Natural killer cell (primary cell): ENCODE results near the gene PAXIP1. TPM values are rescaled to one million over a fixed set of nuclear protein-coding genes. Genes with fewer than 3 reads are reported as not detected.

Source experiments
- ATAC-seq, 3 donors: fragments of 150-1000 bp in 2 of 3; fragments of 200-7000 bp in 1 of 3; cut with Tn5 transposase; 1 replicate in 1 of 3; 2 replicates in 2 of 3; pipeline ENCODE4 v1.10.0; 2021; ENCODE audit warnings: mild to moderate bottlenecking in 2 of 3, moderate library complexity in 2 of 3
- DNase-seq, 2 donors: peaks; one replicate each; pipeline versions ENCODE4 v3.0.0 to v3.0.0-alpha.2; 2013 to 2021; ENCODE audit warnings: mixed read lengths in 1 of 2
- H3K27ac ChIP-seq: one replicate; pipeline ENCODE4 v1.5.1; 2013; ENCODE audit warnings: mild to moderate bottlenecking, low read length
- H3K27me3 ChIP-seq: one replicate; pipeline ENCODE4 v1.6.1; 2013; ENCODE audit warnings: low read length; ENCODE audit not compliant: control insufficient read depth, insufficient read depth
- H3K36me3 ChIP-seq: one replicate; pipeline ENCODE4 v1.6.1; 2013; ENCODE audit warnings: low read length; ENCODE audit not compliant: control insufficient read depth, insufficient read depth
- H3K4me1 ChIP-seq: one replicate; pipeline ENCODE4 v1.6.1; 2013; ENCODE audit warnings: low read length; ENCODE audit not compliant: control insufficient read depth, insufficient read depth
- H3K4me3 ChIP-seq: one replicate; pipeline ENCODE4 v1.5.1; 2013; ENCODE audit warnings: low read length
- H3K9me3 ChIP-seq: one replicate; pipeline ENCODE4 v1.6.1; 2013; ENCODE audit warnings: low read length; ENCODE audit not compliant: control insufficient read depth, insufficient read depth
- H3K27ac Mint-ChIP-seq, 2 donors: one replicate each; pipeline ENCODE4 v1.8.0; 2022; ENCODE audit warnings: mild to moderate bottlenecking in 2 of 2, mixed read lengths in 2 of 2, moderate library complexity in 1 of 2
- H3K27me3 Mint-ChIP-seq, 2 donors: one replicate each; pipeline ENCODE4 v1.8.0; 2022; ENCODE audit warnings: low read depth in 2 of 2, mixed read lengths in 2 of 2
- H3K36me3 Mint-ChIP-seq: one replicate; pipeline ENCODE4 v1.8.0; 2022; ENCODE audit warnings: mixed read lengths
- H3K4me1 Mint-ChIP-seq, 2 donors: one replicate each; pipeline ENCODE4 v1.8.0; 2022; ENCODE audit warnings: mixed read lengths in 2 of 2
- H3K4me3 Mint-ChIP-seq: one replicate; pipeline ENCODE4 v1.8.0; 2022; ENCODE audit warnings: mild to moderate bottlenecking, moderate library complexity, mixed read lengths
- H3K9me3 Mint-ChIP-seq, 2 donors: one replicate each; pipeline ENCODE4 v1.8.0; 2022; ENCODE audit warnings: mixed read lengths in 2 of 2
- WGBS: methylation state at CpG from one replicate; pipeline ENCODE4 v1.1.7; 2013; ENCODE audit warnings: missing lambda C conversion rate; ENCODE audit not compliant: insufficient coverage; 5-methylcytosine and 5-hydroxymethylcytosine counted together
- intact Hi-C: fragments of 100-400 bp; cut with micrococcal nuclease; formaldehyde crosslinking; loops from one replicate; pipeline ENCODE4 v1.14.2; 2022
- total RNA-seq, 4 donors: library from RNA; stranded (reverse); fragments of 120-200 nt in 1 of 4; gene quantifications; one replicate each; pipeline versions ENCODE4 v1.2.3 to v1.2.4, GENCODE V29; 2013 to 2022
- TF ChIP-seq, protein P1 (sequence below): fragments of 200-600 bp; IDR thresholded peaks from one replicate; pipeline ENCODE4 v1.8.0; 2022; ENCODE audit warnings: antibody characterized with exemption

PAXIP1 gene
- total RNA-seq, 3 donors from 2014 or later (not counting 1 experiment from before 2014, with no cell fraction given) = 8.7 to 13.8 (median 11.2) TPM

- intact Hi-C loops = no loop called here
- Mint-ChIP-seq H3K4me3 (no peak overlapping the region), H3K9me3 (no peaks in the 10 kb centered on the region), H3K27me3 (no peaks in the 10 kb centered on the region), H3K27ac (no peak overlapping the region), H3K36me3 (peaks cover 8% of the 10 kb centered on the region), H3K4me1 (peaks cover 24 to 36% of the 10 kb centered on the region in 2 donors)
- TF ChIP-seq, protein P1, sequence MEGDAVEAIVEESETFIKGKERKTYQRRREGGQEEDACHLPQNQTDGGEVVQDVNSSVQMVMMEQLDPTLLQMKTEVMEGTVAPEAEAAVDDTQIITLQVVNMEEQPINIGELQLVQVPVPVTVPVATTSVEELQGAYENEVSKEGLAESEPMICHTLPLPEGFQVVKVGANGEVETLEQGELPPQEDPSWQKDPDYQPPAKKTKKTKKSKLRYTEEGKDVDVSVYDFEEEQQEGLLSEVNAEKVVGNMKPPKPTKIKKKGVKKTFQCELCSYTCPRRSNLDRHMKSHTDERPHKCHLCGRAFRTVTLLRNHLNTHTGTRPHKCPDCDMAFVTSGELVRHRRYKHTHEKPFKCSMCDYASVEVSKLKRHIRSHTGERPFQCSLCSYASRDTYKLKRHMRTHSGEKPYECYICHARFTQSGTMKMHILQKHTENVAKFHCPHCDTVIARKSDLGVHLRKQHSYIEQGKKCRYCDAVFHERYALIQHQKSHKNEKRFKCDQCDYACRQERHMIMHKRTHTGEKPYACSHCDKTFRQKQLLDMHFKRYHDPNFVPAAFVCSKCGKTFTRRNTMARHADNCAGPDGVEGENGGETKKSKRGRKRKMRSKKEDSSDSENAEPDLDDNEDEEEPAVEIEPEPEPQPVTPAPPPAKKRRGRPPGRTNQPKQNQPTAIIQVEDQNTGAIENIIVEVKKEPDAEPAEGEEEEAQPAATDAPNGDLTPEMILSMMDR = no peak
- Histone ChIP-seq H3K4me3 (no peak overlapping the region), H3K9me3 (peaks cover 11% of the 10 kb centered on the region), H3K27ac (no peak overlapping the region), H3K27me3 (no peaks in the 10 kb centered on the region), H3K4me1 (peaks cover 13% of the 10 kb centered on the region), H3K36me3 (no peaks in the 10 kb centered on the region)
- ATAC-seq = no peak
- WGBS = 96% methylated on average over 2 of the region's 2 CpGs
- DNase-seq = no peak
Measured at GRCh38 chr7:154931906-154932305, 71.0 kb downstream of the PAXIP1 start.

DNA sequence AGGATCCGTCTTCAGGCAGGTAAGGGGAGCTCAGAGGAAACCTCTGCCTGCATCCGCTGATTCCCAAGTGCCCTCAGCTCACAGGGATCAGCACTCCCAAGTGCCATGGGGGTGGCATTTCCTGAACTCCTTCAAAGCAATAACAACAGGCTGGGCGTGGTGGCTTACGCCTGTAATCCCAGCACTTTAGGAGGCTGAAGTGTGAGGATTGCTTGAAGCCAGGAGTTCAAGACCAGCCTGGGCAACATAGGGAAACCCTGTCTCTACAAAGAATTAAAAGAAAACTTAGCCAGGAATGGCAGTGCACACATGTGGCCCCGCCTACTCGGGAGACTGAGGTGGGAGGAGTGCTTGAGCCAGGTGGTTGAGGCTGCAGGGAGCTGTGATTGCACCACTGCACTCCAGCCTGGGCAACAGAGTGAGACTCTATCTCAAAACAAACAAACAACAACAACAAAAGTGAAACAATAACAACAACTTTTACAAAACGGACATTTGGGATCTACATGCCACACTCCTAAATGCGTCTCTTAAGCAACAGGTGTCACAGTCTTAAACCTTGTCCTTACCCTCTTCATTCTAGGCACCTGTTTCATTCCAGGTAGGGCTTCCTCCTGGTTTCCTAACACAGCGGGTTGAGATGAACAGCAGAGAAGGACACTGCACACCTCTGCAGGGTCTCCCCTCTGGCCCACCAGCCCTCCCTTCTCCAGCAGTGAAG is 73.8 kb downstream of the PAXIP1 start:
- H3K4me1 Mint-ChIP-seq = peaks cover 24 to 33% of the 10 kb centered on the region in 2 donors
- H3K9me3 Mint-ChIP-seq = no peaks in the 10 kb centered on the region
- ATAC-seq = no peak
- H3K27me3 ChIP-seq = no peaks in the 10 kb centered on the region
- H3K36me3 ChIP-seq = no peaks in the 10 kb centered on the region
- peak overlapping the region; percentile 89 for H3K27ac ChIP-seq
- 57% methylated on average over 9 of the region's 9 CpGs for WGBS
- H3K27ac Mint-ChIP-seq = peak overlapping the region; percentile 99
- peaks cover 5% of the 10 kb centered on the region for H3K9me3 ChIP-seq
- peaks cover 0 to 5% of the 10 kb centered on the region in 2 donors for H3K27me3 Mint-ChIP-seq
- peak overlapping the region; percentile 55 for H3K4me3 ChIP-seq
- intact Hi-C loops = loop anchor here (5.0 kb wide), 1 partner anchor 263 kb away; no protein-coding TSS in a partner anchor
- no peak for DNase-seq
- no peaks in the 10 kb centered on the region for H3K36me3 Mint-ChIP-seq
- H3K4me1 ChIP-seq = peaks cover 13% of the 10 kb centered on the region
- TF ChIP-seq, protein P1 = no peak
- H3K4me3 Mint-ChIP-seq = peak overlapping the region; percentile 99

DNA sequence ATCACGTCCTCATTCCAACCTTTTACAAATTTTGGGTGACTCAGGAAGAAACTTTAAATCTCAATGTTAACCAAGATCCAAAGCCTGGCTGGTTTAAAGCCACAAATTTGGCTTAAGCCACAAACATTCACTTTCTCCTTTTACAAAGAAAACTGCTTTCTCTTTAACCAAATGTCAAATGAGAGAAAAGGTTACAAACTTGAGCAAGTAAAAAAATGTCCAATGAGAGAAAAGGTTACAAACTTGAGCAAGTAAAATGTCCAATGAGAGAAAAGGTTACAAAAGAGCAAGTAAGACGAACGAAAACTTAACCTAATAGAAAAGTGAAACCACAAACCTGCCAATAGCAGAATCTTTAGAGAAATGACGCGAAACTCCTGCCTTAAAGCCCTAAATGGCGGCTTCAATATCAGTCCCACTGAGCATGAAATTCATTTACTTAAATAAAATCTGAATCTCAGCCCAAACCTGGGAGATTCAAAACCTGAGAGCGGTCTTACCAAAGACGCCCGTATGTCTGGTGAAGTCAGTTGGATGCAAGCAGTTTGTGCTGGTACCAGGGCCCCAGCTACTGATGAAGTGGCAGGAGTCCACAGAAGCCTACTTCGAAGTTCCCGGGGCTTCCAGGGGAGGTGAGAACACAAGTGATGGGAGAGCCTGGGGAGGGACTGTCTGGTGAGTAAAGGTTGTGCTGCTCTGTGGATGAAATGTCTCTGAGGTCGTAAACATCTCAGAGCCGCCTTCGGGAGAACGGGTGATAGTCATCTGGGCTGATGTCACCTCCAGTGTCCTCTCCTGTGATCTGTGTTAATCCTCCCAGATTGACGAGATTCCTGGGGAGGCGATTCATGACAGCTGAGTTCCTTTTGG is 74.6 kb downstream of the PAXIP1 start:
- no peaks in the 10 kb centered on the region for H3K36me3 ChIP-seq
- peaks cover 24 to 33% of the 10 kb centered on the region in 2 donors for H3K4me1 Mint-ChIP-seq
- peak overlapping the region; percentile 99 for H3K4me3 Mint-ChIP-seq
- no peaks in the 10 kb centered on the region for H3K9me3 Mint-ChIP-seq
- no peaks in the 10 kb centered on the region for H3K9me3 ChIP-seq
- peak overlapping the region; percentile 89 for H3K27ac ChIP-seq
- H3K27me3 ChIP-seq = no peaks in the 10 kb centered on the region
- no peaks in the 10 kb centered on the region for H3K36me3 Mint-ChIP-seq
- intact Hi-C loops = loop anchor here (1.0 to 5.0 kb wide), 3 partner anchors 75 to 371 kb away; partner anchors contain the start of gene PAXIP1
- DNase-seq (peak; percentile 54 to 93), ATAC-seq (peak; percentile 85 to 90 (median 87))
- H3K4me3 ChIP-seq = peak overlapping the region; percentile 55
- peak overlapping the region; percentile 99 for H3K27ac Mint-ChIP-seq
- TF ChIP-seq, protein P1 = no peak
- 2% methylated on average over 17 of the region's 17 CpGs for WGBS
- peaks cover 13% of the 10 kb centered on the region for H3K4me1 ChIP-seq
- H3K27me3 Mint-ChIP-seq = peaks cover 0 to 5% of the 10 kb centered on the region in 2 donors
